HL-60 (cell line): ENCODE results near the gene OTUB1.

ENCODE experiments used
- DNase-seq, 2 experiments: peaks; one replicate each; pipeline ENCODE4 v3.0.0-alpha.2; 2010 to 2020; ENCODE audit warnings: low read depth in 1 of 2, low spot score in 1 of 2
- H3K27ac ChIP-seq: fragments of 250-450 bp; sonication (Bioruptor Pico); replicated peaks from 2 replicates; pipeline ENCODE4 v1.5.1; 2020; ENCODE audit warnings: mild to moderate bottlenecking, moderate library complexity
- H3K27me3 ChIP-seq: fragments of 250-450 bp; sonication (Bioruptor Pico); 2 replicates; pipeline ENCODE4 v1.5.1; 2021; ENCODE audit warnings: mild to moderate bottlenecking, moderate library complexity; ENCODE audit not compliant: insufficient read depth, poor library complexity, severe bottlenecking
- H3K4me3 ChIP-seq: replicated peaks from 2 replicates; pipeline ENCODE4 v1.5.1; 2011; ENCODE audit warnings: mild to moderate bottlenecking, control low read depth, low read length; ENCODE audit not compliant: insufficient read depth
- GABPA ChIP-seq: IDR thresholded peaks from 2 replicates; pipeline ENCODE4 v1.6.1; 2012; ENCODE audit warnings: low read depth
- POLR2AphosphoS5 ChIP-seq: IDR thresholded peaks from 2 replicates; pipeline ENCODE4 v1.6.1; 2012; ENCODE audit warnings: low read depth
- SPI1 ChIP-seq: IDR thresholded peaks from 2 replicates; pipeline ENCODE4 v1.6.1; 2012; ENCODE audit warnings: low read depth, mild to moderate bottlenecking, borderline replicate concordance
- TF ChIP-seq, protein P1 (sequence below): IDR thresholded peaks from 2 replicates; pipeline ENCODE4 v1.6.1; 2012; ENCODE audit warnings: low read depth; ENCODE audit not compliant: insufficient replicate concordance
- TF ChIP-seq, protein P2 (sequence below): IDR thresholded peaks from one replicate; pipeline ENCODE4 v1.5.1; 2011; ENCODE audit warnings: low read length, control low read depth, inconsistent platforms; ENCODE audit not compliant: insufficient read depth

Gene OTUB1

DNA sequence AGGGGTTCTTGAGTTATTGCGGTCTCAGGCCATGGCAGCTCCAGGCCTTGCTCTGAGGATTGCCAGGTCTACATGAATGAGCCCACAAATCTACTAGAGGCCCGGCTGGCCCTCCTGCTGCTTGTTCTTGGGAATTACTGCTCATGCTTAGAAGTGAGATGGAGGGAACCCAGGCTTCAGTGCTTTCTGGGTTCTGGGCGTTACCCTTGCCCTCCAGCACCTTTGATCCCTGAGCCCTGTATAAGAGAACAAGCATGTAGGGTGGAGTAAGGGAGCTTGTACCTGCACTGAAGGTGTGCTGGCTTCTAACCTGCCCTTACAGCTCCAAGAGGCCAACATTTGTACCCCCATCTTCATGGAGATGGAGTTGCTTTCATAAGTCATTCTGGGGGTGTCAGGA lies 43.4 kb upstream of the OTUB1 start:
- DNase-seq = no peak
- no peak for TF ChIP-seq POLR2AphosphoS5
- no peak for TF ChIP-seq GABPA
- TF ChIP-seq, protein P1, sequence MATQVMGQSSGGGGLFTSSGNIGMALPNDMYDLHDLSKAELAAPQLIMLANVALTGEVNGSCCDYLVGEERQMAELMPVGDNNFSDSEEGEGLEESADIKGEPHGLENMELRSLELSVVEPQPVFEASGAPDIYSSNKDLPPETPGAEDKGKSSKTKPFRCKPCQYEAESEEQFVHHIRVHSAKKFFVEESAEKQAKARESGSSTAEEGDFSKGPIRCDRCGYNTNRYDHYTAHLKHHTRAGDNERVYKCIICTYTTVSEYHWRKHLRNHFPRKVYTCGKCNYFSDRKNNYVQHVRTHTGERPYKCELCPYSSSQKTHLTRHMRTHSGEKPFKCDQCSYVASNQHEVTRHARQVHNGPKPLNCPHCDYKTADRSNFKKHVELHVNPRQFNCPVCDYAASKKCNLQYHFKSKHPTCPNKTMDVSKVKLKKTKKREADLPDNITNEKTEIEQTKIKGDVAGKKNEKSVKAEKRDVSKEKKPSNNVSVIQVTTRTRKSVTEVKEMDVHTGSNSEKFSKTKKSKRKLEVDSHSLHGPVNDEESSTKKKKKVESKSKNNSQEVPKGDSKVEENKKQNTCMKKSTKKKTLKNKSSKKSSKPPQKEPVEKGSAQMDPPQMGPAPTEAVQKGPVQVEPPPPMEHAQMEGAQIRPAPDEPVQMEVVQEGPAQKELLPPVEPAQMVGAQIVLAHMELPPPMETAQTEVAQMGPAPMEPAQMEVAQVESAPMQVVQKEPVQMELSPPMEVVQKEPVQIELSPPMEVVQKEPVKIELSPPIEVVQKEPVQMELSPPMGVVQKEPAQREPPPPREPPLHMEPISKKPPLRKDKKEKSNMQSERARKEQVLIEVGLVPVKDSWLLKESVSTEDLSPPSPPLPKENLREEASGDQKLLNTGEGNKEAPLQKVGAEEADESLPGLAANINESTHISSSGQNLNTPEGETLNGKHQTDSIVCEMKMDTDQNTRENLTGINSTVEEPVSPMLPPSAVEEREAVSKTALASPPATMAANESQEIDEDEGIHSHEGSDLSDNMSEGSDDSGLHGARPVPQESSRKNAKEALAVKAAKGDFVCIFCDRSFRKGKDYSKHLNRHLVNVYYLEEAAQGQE = no peak
- TF ChIP-seq SPI1 = no peak
- TF ChIP-seq, protein P2, sequence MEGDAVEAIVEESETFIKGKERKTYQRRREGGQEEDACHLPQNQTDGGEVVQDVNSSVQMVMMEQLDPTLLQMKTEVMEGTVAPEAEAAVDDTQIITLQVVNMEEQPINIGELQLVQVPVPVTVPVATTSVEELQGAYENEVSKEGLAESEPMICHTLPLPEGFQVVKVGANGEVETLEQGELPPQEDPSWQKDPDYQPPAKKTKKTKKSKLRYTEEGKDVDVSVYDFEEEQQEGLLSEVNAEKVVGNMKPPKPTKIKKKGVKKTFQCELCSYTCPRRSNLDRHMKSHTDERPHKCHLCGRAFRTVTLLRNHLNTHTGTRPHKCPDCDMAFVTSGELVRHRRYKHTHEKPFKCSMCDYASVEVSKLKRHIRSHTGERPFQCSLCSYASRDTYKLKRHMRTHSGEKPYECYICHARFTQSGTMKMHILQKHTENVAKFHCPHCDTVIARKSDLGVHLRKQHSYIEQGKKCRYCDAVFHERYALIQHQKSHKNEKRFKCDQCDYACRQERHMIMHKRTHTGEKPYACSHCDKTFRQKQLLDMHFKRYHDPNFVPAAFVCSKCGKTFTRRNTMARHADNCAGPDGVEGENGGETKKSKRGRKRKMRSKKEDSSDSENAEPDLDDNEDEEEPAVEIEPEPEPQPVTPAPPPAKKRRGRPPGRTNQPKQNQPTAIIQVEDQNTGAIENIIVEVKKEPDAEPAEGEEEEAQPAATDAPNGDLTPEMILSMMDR = no peak
- Histone ChIP-seq H3K4me3 (no peak overlapping the region), H3K27ac (no peak overlapping the region), H3K27me3 (no peaks in the 10 kb centered on the region)

DNA sequence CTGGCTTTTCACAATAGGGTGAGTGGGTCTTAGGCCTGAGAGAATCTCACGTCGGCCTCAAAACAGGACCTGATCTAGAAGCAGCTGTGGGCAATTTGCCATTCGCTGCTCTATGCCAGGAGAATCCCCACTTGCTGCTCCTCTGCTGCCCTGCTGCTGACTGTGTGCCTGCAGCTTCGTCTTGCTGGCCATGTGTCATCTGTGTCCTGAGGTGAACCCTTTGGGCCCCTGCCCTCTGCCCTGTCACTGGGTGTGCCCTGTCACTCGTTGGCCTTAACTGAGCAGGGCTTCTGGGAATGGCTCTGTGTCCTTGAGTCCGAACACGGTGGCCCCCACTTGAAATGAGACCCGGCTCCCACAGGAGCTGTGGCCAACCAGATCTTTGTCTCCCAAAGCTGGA lies 41.3 kb upstream of the OTUB1 start:
- no peak overlapping the region for H3K27ac ChIP-seq
- TF ChIP-seq, protein P2 = no peak
- TF ChIP-seq, protein P1 = no peak
- no peak for TF ChIP-seq SPI1
- no peak for TF ChIP-seq GABPA
- no peak for TF ChIP-seq POLR2AphosphoS5
- no peaks in the 10 kb centered on the region for H3K27me3 ChIP-seq
- no peak for DNase-seq
- H3K4me3 ChIP-seq = no peak overlapping the region

DNA sequence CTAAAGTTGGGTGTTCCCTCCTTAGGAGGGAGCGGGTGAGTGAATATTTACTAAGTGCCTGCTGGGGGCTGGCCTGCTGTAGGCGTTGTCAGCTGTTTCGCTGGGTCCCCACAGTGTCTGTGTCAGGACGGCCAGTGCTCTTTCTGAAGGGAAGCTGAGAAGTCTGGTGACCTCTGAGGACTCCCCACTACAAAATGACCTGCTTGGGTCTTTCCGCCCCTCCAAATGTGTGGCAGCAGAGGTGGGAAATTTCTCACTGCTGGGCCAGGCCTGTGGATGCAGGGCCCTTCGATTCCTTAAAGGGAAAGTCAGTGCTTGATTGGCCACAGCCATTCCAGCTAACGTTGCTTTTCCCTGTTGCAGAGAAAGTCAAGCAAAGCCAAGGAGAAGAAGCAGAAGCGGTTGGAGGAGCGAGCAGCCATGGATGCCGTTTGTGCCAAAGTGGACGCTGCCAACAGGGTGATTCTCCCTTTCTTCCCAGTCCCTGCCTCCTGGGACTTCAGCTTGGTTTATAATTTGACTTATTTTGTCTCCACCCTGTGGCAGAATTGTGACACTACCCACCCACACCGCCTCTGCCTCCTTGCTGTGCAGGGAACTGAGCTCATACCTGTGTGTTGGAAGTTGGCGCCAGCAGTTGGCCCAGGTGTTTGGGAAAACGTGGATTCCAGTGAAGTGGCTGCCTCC lies 40.6 kb upstream of the OTUB1 start:
- Histone ChIP-seq H3K27ac (no peak overlapping the region), H3K4me3 (no peak overlapping the region), H3K27me3 (no peaks in the 10 kb centered on the region)
- peak in 1 of 2 experiments; percentile 64 for DNase-seq
- TF ChIP-seq POLR2AphosphoS5 = no peak
- TF ChIP-seq, protein P2 = peak; percentile 51

DNA sequence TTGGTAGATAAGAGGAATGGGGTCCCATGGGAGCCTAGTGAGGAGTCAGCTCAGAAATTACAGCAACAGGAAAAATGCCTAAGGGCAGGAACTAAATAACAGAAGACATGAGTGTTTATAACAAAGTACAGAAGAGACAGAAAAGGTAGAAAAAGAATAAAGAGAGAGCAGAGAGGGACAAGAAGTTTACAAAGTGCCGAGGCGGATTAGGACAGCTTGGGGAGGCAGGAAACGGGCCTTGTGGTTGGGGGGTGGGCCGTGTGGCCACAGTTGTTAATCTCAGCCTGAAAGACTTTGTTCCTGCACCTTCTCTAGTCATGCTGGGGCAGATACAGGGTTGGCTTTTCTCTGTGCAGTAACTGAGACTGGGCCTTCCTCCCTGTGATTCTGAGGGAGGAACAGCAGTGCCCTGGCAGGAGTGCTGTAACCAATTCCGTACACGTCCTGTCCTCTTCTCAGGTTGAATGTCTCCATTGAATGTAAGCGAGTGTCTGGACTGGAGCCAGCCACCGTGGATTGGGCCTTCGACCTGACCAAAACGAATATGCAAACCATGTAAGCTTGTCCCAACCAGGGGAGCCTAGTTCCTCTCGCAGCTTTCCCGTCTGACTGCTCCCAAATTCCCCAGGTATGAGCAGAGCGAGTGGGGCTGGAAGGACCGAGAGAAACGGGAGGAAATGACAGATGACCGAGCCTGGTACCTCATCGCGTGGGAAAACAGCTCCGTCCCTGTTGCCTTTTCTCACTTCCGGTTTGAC lies 34.3 kb upstream of the OTUB1 start:
- Histone ChIP-seq H3K27ac (peak overlapping the region; percentile 41), H3K27me3 (no peaks in the 10 kb centered on the region), H3K4me3 (no peak overlapping the region)
- peak in 1 of 2 experiments; percentile 67 for DNase-seq
- TF ChIP-seq GABPA (no peak), POLR2AphosphoS5 (0 out of 2 replicates have a peak, but pooled peaks have one; percentile 22), SPI1 (peak; percentile 82)
- TF ChIP-seq, protein P1 = no peak
- TF ChIP-seq, protein P2 = no peak
